Naive B cell (primary cell): ENCODE data around the gene ARX. TPM values are rescaled to one million over a fixed set of nuclear protein-coding genes. Genes with fewer than 3 reads are reported as not detected.

Experiments used
- ATAC-seq, 2 donors: fragments of 150-1000 bp; cut with Tn5 transposase; 2 replicates each; pipeline ENCODE4 v1.10.0; 2021; ENCODE audit warnings: low read depth in 2 of 2, mild to moderate bottlenecking in 2 of 2, moderate library complexity in 2 of 2
- DNase-seq: peaks from one replicate; pipeline ENCODE4 v3.0.0; 2022
- H3K27ac Mint-ChIP-seq, 6 donors: one replicate each; pipeline ENCODE4 v1.8.0; 2020 to 2022; ENCODE audit warnings: mild to moderate bottlenecking in 6 of 6, mixed read lengths in 6 of 6, moderate library complexity in 5 of 6, inconsistent platforms in 2 of 6
- H3K27me3 Mint-ChIP-seq, 3 donors: one replicate each; pipeline ENCODE4 v1.8.0; 2021 to 2022; ENCODE audit warnings: mixed read lengths in 3 of 3, mild to moderate bottlenecking in 1 of 3
- H3K36me3 Mint-ChIP-seq, 2 donors: one replicate each; pipeline ENCODE4 v1.8.0; 2020 to 2022; ENCODE audit warnings: mixed read lengths in 2 of 2, inconsistent platforms in 1 of 2, mild to moderate bottlenecking in 1 of 2
- H3K4me1 Mint-ChIP-seq, 3 donors: one replicate each; pipeline ENCODE4 v1.8.0; 2020 to 2022; ENCODE audit warnings: mixed read lengths in 3 of 3, inconsistent platforms in 1 of 3, mild to moderate bottlenecking in 1 of 3, moderate library complexity in 1 of 3
- H3K4me3 Mint-ChIP-seq, 8 donors: one replicate each; pipeline ENCODE4 v1.8.0; 2020 to 2022; ENCODE audit warnings: mild to moderate bottlenecking in 8 of 8, mixed read lengths in 8 of 8, moderate library complexity in 8 of 8, inconsistent platforms in 2 of 8
- H3K9me3 Mint-ChIP-seq, 7 donors: one replicate each; pipeline ENCODE4 v1.8.0; 2020 to 2022; ENCODE audit warnings: mixed read lengths in 7 of 7, mild to moderate bottlenecking in 5 of 7, inconsistent platforms in 2 of 7, moderate library complexity in 1 of 7
- polyA plus RNA-seq, 6 donors: library from polyadenylated mRNA; unstranded; fragments of 300-500 nt; fragmentation: Illumina TruSeq; gene quantifications; one replicate each; pipeline ENCODE4 v1.2.3, GENCODE V29; 2021; ENCODE audit warnings: low read depth in 6 of 6

The ARX gene
- not detected for polyA plus RNA-seq

DNA sequence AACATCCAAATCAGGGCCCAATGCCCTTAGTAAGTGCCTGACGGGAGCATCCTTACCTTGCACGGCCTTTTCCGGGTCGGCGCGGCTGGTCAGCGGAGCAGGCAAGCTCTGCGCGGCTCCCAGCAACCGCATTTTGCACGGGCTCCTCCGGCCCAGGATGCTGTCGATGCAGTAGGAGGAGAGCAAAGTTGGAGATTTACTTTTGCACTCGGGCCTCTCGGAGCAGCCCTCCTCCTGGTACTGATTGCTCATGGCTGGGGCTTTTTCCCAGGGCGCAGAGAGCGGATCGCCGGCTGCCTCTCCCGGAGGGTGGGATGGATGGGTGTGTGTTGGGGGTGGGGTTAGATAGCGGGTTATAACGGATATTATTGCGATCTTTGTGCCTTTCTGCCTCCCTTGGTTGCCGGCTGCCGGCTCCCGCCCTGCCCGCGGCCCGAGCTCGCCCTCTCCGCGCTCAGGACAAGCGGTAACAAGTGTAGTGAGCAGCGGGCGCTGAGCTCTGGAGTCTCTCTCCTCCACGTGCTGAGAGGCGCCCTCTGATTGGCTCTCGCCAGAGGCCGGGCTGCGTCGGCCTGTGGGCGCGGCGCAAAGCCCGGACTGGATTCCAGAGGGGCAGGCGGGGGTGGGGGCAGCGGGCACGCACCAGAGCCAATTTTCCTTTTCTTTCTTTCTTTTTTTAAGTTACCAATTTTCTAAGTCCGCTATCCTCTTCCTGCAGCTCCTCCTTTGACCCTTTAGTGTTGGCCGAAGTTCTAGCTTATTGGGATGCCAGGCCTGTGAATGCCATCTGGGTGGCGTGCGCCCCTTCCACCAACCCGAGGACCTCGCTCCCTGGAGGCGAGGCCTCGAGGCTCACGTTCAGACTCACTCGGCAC is at the start of gene ARX:
TSS of gene ARX (minus strand) at position 480 of the 875 bp plus-strand sequence. CDS start at position 252, 228 bp downstream.
- Mint-ChIP-seq H3K27ac (peak within 1 kb of the TSS in 4 of 6 donors; percentile 33 to 62 (median 46)), H3K36me3 (peaks cover 0 to 21% of the 10 kb centered on the region in 2 donors), H3K4me3 (peak within 1 kb of the TSS in 7 of 8 donors; percentile 18 to 74 (median 28)), H3K4me1 (peaks cover 20 to 29% (median 25%) of the 10 kb centered on the region in 3 donors), H3K27me3 (peaks cover 26 to 56% (median 53%) of the 10 kb centered on the region in 3 donors), H3K9me3 (peaks cover 0 to 21% (median 10%) of the 10 kb centered on the region in 7 donors)
- DNase-seq (no peak), ATAC-seq (no peak)

DNA sequence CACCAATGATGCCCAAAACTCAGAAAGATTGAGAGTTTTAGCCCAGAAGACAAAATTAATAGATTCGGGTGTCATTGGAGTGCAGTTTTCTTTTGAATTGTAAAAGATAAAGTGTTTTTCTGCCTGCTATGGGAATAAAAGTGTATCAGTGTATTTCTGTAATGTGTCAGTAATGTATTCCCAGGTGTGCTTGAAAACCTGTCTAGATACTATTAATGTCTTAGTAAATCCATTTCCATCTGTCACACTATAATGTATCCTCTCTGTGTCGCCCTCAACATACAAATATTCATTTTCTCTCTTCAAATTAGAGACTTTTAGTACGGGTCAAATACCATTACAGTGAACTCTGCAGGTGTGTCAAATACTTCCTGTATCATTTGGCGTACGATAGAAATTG is 43.5 kb upstream of the ARX start:
- peaks cover 0 to 5% (median 0%) of the 10 kb centered on the region in 3 donors for H3K27me3 Mint-ChIP-seq
- no peaks in the 10 kb centered on the region for H3K36me3 Mint-ChIP-seq
- H3K4me1 Mint-ChIP-seq, result no peaks in the 10 kb centered on the region
- peaks cover 0 to 6% (median 4%) of the 10 kb centered on the region in 7 donors for H3K9me3 Mint-ChIP-seq
- DNase-seq, result no peak
- ATAC-seq, result no peak
- no peak overlapping the region for H3K27ac Mint-ChIP-seq
- H3K4me3 Mint-ChIP-seq, result no peak overlapping the region

DNA sequence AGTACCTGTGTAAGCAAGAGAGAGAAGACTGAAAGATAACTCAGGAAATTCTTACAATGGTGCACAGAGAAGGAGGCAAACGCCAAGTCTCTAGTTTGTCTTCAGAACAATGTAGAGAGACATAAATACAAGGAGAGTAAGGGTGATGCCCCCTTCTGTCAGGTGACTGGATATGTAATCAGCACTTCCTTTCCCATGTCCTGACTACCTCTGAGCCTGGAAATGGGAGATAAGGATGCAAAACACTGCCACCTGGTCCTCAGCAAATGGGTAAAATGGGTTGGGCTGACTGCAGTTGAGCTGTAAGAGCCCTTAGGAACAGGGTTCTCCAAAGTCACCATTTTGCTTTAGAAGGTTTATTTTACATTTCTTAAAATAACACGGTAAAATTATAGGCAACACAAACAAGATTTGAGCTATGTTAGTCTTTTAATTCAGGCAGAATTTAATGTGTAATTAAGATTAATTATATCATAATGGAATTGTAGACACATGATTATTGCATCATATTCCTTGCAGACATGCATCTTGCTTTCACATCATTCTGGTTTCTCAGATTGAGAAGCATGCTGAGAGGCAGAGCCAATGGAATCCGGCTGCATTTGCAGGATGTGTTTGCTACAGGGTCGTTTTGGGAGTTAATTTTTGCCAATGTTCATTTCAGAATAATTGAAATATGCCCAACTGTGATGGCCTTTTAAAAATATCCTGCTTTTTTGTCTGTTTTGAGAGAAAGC is 37.2 kb upstream of the ARX start:
- H3K9me3 Mint-ChIP-seq, result peaks cover 0 to 6% (median 4%) of the 10 kb centered on the region in 7 donors
- ATAC-seq, result no peak

DNA sequence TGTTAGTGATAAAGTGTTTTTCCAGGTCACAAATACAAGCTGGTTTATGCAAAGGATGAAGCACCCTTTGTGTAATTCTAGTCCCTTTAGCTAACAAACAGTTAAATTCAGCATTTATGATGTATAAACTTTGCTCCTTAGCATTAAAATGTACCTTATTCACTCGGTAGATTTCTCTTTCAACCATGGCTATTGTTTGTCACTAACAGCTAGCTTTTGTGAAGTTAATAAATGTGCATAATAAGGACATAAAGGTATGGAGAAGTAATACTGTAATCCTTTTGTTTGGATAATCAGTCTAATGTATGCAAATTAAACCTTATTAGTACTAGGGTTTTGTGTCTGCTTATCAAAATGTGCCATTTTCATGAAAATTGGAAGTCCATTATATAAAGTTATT is 34.2 kb upstream of the ARX start:
- Mint-ChIP-seq H3K9me3 (peaks cover 0 to 3% (median 0%) of the 10 kb centered on the region in 7 donors), H3K27me3 (peaks cover 0 to 7% (median 0%) of the 10 kb centered on the region in 3 donors), H3K27ac (no peak overlapping the region), H3K36me3 (no peaks in the 10 kb centered on the region), H3K4me1 (no peaks in the 10 kb centered on the region), H3K4me3 (no peak overlapping the region)
- ATAC-seq (no peak), DNase-seq (no peak)

More for the DNA sequence above, 37.2 kb upstream of the ARX start:
- Mint-ChIP-seq H3K36me3 (no peaks in the 10 kb centered on the region), H3K4me1 (no peaks in the 10 kb centered on the region), H3K4me3 (no peak overlapping the region), H3K27me3 (peaks cover 0 to 4% (median 0%) of the 10 kb centered on the region in 3 donors), H3K27ac (no peak overlapping the region)
- DNase-seq, result no peak

DNA sequence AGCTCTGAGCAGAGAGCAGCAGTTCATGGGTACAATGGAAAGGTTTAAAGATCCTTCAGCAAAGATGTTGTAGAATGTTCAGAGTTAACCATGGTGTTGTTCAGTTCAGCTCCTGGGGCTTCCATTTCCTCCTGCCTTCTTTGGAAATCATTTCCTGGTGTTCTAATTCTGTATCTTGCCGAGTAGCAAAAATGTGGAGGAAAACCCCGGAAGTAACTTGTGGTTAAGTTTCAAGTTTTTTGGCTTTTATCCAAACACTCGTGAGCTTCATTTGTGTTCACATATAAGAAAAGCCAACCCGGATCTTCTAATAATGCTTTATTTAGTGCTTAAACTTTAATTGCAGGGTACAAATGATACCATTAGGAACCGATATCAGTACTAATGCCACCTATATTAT is 33.6 kb upstream of the ARX start:
- Mint-ChIP-seq H3K36me3 (no peaks in the 10 kb centered on the region), H3K9me3 (peaks cover 0 to 3% (median 0%) of the 10 kb centered on the region in 7 donors), H3K27me3 (peaks cover 0 to 7% (median 0%) of the 10 kb centered on the region in 3 donors), H3K4me1 (no peaks in the 10 kb centered on the region), H3K4me3 (no peak overlapping the region), H3K27ac (no peak overlapping the region)
- ATAC-seq (no peak), DNase-seq (no peak)

DNA sequence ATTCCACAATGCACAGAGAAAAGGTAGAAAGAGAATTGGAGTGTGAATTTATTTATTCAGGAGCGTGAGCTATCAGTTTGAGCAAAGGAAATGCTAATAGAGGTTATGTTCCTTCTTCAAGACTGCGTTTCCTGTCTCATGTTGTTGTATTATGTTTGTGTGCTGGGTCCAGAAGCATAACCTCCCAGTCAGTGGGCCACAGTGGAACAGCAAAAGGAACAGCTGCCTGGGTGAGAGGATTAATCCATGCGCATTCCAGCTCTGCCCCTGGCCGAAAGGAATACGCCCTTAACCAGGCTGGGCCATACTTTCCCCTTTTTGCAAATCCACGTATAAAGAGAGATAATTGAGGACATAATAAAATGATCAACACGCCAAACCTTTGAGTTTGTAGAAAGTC is 32.4 kb upstream of the ARX start:
- Mint-ChIP-seq H3K4me1 (peaks cover 5 to 8% (median 8%) of the 10 kb centered on the region in 3 donors), H3K36me3 (peaks cover 0 to 6% of the 10 kb centered on the region in 2 donors), H3K4me3 (no peak overlapping the region), H3K27me3 (peaks cover 0 to 7% (median 0%) of the 10 kb centered on the region in 3 donors), H3K9me3 (peaks cover 0 to 5% (median 0%) of the 10 kb centered on the region in 7 donors), H3K27ac (no peak overlapping the region)
- no peak for DNase-seq
- ATAC-seq, result no peak

DNA sequence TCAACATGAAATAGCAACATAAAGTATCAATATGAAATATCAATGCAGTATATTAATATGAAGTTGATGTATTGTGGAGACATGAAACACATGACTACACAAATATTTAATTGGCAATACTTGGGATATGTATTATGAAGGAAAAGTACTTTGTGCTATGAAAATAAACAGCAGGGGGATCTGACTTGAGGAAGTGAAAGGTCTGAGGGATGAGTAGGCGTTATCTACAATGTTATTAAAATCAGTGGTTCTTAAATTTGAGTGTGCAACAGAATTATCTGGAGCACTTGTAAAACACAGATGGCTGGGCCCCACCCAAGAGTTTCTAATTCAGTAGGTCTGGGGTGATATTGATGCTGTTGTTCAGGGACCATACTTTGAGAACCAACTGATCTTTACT is 27.4 kb upstream of the ARX start:
- peaks cover 8 to 12% (median 11%) of the 10 kb centered on the region in 3 donors for H3K4me1 Mint-ChIP-seq
- H3K27me3 Mint-ChIP-seq, result peaks cover 0 to 5% (median 0%) of the 10 kb centered on the region in 3 donors
- ATAC-seq (no peak), DNase-seq (no peak)
- H3K27ac Mint-ChIP-seq, result no peak overlapping the region
- no peak overlapping the region for H3K4me3 Mint-ChIP-seq
- peaks cover 0 to 6% of the 10 kb centered on the region in 2 donors for H3K36me3 Mint-ChIP-seq
- peaks cover 0 to 6% (median 3%) of the 10 kb centered on the region in 7 donors for H3K9me3 Mint-ChIP-seq

DNA sequence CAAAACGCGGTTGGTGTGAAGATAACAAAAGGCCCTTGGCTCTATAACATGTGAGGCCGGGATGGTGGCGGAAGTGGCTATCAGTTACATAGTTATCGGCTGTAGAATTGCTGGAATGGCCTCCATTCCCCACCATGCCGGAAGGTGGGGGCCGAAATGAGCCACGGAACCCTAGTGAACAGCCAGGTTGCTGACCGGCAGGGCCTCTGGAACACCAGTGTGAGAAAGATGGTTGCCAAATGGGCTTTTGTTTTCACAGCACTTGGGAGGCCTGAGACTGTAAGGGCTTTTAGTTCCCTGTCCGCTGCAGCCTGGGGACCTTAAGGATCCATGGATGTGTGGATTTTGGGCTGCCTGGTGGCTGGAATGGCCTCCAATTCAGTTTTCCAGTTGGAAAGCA is 23.3 kb upstream of the ARX start:
- no peak for DNase-seq
- H3K9me3 Mint-ChIP-seq, result peaks cover 0 to 7% (median 2%) of the 10 kb centered on the region in 7 donors
- no peak overlapping the region for H3K4me3 Mint-ChIP-seq
- H3K36me3 Mint-ChIP-seq, result peaks cover 0 to 6% of the 10 kb centered on the region in 2 donors
- H3K27me3 Mint-ChIP-seq, result peaks cover 0 to 16% (median 11%) of the 10 kb centered on the region in 3 donors
- H3K4me1 Mint-ChIP-seq, result peaks cover 8 to 12% (median 11%) of the 10 kb centered on the region in 3 donors
- H3K27ac Mint-ChIP-seq, result no peak overlapping the region
- ATAC-seq, result no peak

DNA sequence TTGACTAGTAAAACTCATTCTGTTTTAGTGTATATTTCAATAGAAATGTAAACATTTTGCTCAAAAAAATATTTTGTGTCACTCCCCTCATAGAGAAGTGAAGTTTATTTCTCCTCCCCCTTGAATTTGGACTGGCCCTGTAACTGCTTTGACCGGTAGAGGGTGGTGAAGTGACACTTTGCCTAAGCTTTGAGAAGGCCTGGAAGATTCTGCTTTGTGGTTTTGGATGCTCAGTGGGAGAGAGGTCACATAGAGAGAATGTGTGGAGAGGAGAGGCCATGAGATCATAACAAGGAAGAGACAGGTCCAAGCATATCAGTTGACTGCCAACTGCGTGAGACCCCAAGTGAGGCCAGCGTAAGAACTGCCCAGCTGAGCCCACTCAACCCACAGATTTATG is 19.1 kb upstream of the ARX start:
- ATAC-seq (no peak), DNase-seq (no peak)
- no peak overlapping the region for H3K4me3 Mint-ChIP-seq
- H3K9me3 Mint-ChIP-seq, result peaks cover 0 to 7% (median 2%) of the 10 kb centered on the region in 7 donors
- H3K4me1 Mint-ChIP-seq, result no peaks in the 10 kb centered on the region
- no peak overlapping the region for H3K27ac Mint-ChIP-seq
- H3K27me3 Mint-ChIP-seq, result peaks cover 4 to 16% (median 11%) of the 10 kb centered on the region in 3 donors
- H3K36me3 Mint-ChIP-seq, result no peaks in the 10 kb centered on the region

DNA sequence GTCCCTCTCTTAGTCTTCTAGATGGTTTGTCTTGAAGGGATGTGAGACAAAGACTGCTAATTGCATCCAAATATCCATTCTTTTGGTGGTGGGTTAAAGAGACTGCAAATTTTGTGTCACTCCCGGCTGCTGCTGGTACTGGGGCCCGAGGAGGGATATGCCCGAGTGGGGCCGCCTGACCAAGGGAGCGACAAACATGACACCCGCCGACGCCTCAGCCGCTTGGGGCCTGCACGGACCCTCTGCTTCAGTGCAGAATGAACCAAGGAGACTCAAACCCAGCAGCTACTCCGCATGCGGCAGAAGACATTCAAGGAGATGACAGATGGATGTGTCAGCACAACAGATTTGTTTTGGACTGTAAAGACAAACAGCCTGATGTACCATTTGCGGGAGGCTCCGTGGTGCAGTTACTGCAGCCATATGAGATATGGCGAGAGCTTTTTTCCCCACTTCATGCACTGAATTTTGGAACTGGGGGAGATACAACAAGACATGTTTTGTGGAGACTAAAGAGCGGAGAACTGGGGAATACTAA is 13.6 kb upstream of the ARX start:
- ATAC-seq (no peak), DNase-seq (no peak)
- H3K9me3 Mint-ChIP-seq, result peaks cover 0 to 6% (median 0%) of the 10 kb centered on the region in 7 donors
- no peak overlapping the region for H3K27ac Mint-ChIP-seq
- peaks cover 16 to 22% (median 18%) of the 10 kb centered on the region in 3 donors for H3K27me3 Mint-ChIP-seq
- no peak overlapping the region for H3K4me3 Mint-ChIP-seq
- no peaks in the 10 kb centered on the region for H3K36me3 Mint-ChIP-seq
- no peaks in the 10 kb centered on the region for H3K4me1 Mint-ChIP-seq

DNA sequence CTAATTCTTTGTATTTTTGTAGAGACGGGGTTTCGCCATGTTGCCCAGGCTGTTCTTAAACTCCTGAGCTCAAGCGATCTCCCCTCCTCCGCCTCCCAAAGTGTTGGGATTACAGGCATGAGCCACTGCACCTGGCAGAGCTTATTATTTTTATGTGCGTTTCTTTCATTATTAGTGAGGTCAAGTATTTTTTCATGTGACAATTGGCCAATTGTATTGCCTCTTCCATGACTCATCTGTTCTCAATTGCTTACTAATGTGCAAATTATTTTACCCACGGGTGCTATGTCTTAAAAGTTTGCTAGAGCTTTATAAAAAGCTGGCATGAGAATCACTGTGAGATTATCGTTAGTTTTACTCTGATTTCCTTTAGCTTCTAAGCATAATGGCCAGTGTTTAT is 13.0 kb upstream of the ARX start:
- no peak for DNase-seq
- Mint-ChIP-seq H3K27ac (no peak overlapping the region), H3K36me3 (no peaks in the 10 kb centered on the region), H3K27me3 (peaks cover 21 to 28% (median 24%) of the 10 kb centered on the region in 3 donors), H3K4me1 (no peaks in the 10 kb centered on the region), H3K9me3 (peaks cover 0 to 6% (median 0%) of the 10 kb centered on the region in 7 donors), H3K4me3 (no peak overlapping the region)
- ATAC-seq, result no peak

DNA sequence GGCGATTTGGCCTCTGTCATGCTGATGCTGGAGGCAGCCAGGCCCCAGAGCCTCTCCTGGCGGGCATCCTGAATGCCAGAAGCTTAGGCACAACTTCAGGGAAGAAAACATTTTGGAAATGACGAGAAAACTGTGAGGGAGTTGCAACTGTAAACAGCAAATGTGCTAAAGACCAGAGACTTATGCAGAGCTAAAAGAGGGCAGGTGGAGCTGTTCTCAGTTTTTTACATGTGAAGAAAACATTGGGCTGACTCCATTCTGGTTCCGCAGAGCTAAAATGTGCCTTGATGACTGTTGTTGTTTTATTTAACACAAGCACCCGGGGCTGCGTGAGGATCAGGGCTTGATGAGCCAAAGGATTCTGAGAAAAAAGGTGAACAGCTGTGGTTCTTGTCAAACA is 10.8 kb upstream of the ARX start:
- Mint-ChIP-seq H3K27me3 (peaks cover 38 to 45% (median 40%) of the 10 kb centered on the region in 3 donors), H3K4me1 (peaks cover 8 to 9% (median 8%) of the 10 kb centered on the region in 3 donors), H3K4me3 (no peak overlapping the region), H3K27ac (no peak overlapping the region), H3K36me3 (peaks cover 0 to 9% of the 10 kb centered on the region in 2 donors), H3K9me3 (peaks cover 0 to 7% (median 3%) of the 10 kb centered on the region in 7 donors)
- ATAC-seq (no peak), DNase-seq (no peak)

DNA sequence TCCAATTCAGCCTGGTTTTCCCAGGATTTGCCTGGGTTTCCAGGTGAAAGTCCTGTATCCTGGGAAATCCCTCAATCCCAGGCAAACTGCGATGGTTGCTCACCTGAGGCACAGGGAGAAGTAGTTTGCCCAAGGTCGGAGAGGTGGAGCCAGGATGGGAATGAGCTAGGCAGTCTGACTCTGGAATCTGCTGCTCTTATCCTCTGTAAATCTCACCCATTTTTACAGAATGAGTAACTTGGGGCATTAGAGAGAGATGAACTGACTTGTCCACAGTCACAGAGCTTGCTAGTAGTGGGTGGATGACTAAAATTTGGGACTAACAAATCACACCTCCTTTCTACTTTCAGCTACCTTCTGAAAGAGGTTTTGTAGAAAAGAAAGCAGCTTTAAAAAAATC is 9.8 kb upstream of the ARX start:
- DNase-seq (no peak), ATAC-seq (no peak)
- no peak overlapping the region for H3K4me3 Mint-ChIP-seq
- no peak overlapping the region for H3K27ac Mint-ChIP-seq
- peaks cover 0 to 8% (median 4%) of the 10 kb centered on the region in 7 donors for H3K9me3 Mint-ChIP-seq
- peaks cover 45 to 50% (median 46%) of the 10 kb centered on the region in 3 donors for H3K27me3 Mint-ChIP-seq
- peaks cover 0 to 13% of the 10 kb centered on the region in 2 donors for H3K36me3 Mint-ChIP-seq
- H3K4me1 Mint-ChIP-seq, result peaks cover 10 to 16% (median 15%) of the 10 kb centered on the region in 3 donors
